GM12872 (cell line): ENCODE data around the gene CORO7.

Experiments used
- CTCF ChIP-seq: IDR thresholded peaks from 3 replicates; pipeline ENCODE4 v1.5.1; 2011; ENCODE audit warnings: low read depth, mild to moderate bottlenecking, low read length, moderate library complexity; ENCODE audit not compliant: insufficient read depth

The CORO7 gene

DNA sequence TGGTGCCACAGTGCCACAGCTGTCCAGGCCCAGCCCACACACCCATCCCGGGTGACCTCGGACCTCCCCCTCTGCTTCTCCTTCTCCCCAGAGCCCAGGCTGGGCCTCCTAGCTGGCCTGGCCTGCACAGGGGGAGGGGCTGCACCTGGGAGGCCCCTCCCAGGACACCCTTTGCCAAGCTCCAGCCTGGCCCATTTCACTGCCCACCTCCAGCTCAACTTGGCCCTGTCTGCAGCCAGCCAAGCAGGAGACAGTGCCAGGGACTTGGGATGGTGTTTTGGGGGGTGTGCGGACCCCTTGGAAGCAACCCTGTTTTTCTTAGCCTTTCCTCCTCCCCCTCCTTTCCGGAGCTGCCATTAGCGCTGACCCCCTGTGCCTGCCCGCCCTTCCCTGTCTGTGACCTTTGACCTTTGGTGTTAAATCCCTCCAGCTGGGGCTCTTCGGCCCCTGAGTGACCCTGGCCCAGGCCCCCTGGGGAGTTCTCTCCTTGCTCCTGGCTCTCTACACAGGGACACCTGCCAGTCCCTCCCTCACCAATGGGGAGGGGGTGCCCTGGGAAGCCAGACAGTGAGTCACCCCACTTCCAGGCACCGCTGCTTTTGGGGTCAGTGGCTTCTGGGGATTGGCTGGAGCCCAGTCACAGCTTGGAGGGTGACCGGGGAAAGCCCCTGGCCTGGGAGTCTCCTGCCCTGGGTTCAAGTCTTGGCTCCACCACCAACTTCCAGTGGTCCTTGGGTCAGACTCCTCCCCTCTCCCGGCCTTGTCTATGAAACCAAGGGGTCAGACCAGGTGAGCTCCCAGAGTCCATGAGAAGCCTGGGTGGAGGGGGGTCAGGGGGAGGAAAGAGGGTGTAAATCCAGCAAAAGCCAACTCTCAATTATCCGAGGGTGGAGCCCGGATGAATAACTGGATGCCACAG lies 98.6 kb downstream of the CORO7 start:
- no peak for TF ChIP-seq CTCF

GRCh38 chr16:4316864-4317531 lies 99.4 kb downstream of the CORO7 start:
- TF ChIP-seq CTCF: no peak

GRCh38 chr16:4316108-4316863 lies 100.1 kb downstream of the CORO7 start:
- TF ChIP-seq CTCF: no peak

- TF ChIP-seq CTCF: no peak
Measured at GRCh38 chr16:4315186-4316107, 100.9 kb downstream of the CORO7 start, which contains the start of gene GLIS2. GLIS2 (plus strand) TSS chr16:4316067; CDS start chr16:4332281, 16,214 bp downstream.

GRCh38 chr16:4314532-4315185 lies 101.7 kb downstream of the CORO7 start:
- peak; percentile 22; the same call in 1 of the 3 replicates for TF ChIP-seq CTCF
